Stomach (tissue), 9 donors: ENCODE data around the gene DIPK1B. TPM values are rescaled to one million over a fixed set of nuclear protein-coding genes. Genes with fewer than 3 reads are reported as not detected.
A peak's percentile ranks its signal among the peaks of the same experiment; 100 is the strongest.

ENCODE experiments used
- DNase-seq, 2 donors: peaks; one replicate each; pipeline versions ENCODE4 v3.0.0 to v3.0.0-alpha.2; 2013 to 2019
- H3K27ac ChIP-seq, 5 donors: fragments of 200-600 bp in 4 of 5; sonication (generic) in 4 of 5; one replicate each; pipeline ENCODE4 v1.5.1; 2013 to 2019; ENCODE audit warnings: mild to moderate bottlenecking in 1 of 5, moderate library complexity in 1 of 5
- H3K27me3 ChIP-seq, 3 donors: fragments of 200-600 bp; sonication (generic); one replicate each; pipeline ENCODE4 v1.5.1; 2017 to 2019; ENCODE audit warnings: mixed run types in 1 of 3
- H3K36me3 ChIP-seq, 4 donors: fragments of 200-600 bp; sonication (generic); 1 replicate in 3 of 4; 2 replicates in 1 of 4; pipeline ENCODE4 v1.5.1; 2016 to 2019
- H3K4me1 ChIP-seq, 4 donors: fragments of 200-600 bp; sonication (generic); one replicate each; pipeline ENCODE4 v1.5.1; 2016 to 2019
- H3K4me3 ChIP-seq, 4 donors: fragments of 200-600 bp; sonication (generic) in 3 of 4; one replicate each; pipeline ENCODE4 v1.5.1; 2016 to 2019; ENCODE audit warnings: mild to moderate bottlenecking in 1 of 4
- H3K9me3 ChIP-seq, 4 donors: fragments of 200-600 bp; sonication (generic); one replicate each; pipeline ENCODE4 v1.5.1; 2016 to 2019
- EP300 ChIP-seq: sonication (generic); formaldehyde crosslinking; IDR thresholded peaks from one replicate; pipeline ENCODE4 v1.6.1; 2017; ENCODE audit warnings: antibody characterized with exemption
- POLR2A ChIP-seq, 4 donors: fragments of 450-650 bp; IDR thresholded peaks; one replicate each; pipeline ENCODE4 v1.6.1; 2016; ENCODE audit warnings: antibody characterized with exemption in 4 of 4, control low read depth in 2 of 4, mild to moderate bottlenecking in 1 of 4, moderate library complexity in 1 of 4
- POLR2AphosphoS5 ChIP-seq, 3 donors: sonication (generic); formaldehyde crosslinking; IDR thresholded peaks; one replicate each; pipeline ENCODE4 v1.6.1; 2016; ENCODE audit warnings: antibody characterized with exemption in 3 of 3
- WGBS, 5 donors: extraction: QIAGEN DNeasy Blood & Tissue Kit in 3 of 5; methylation state at CpG; one replicate each; pipeline versions ENCODE4 v1.1.5 to v1.1.7; 2013 to 2018; 5-methylcytosine and 5-hydroxymethylcytosine counted together
- intact Hi-C: fragments of 100-400 bp; cut with DNase I; formaldehyde crosslinking; loops from one replicate; pipeline ENCODE4 v1.15.1; 2023; ENCODE audit warnings: low total_unique reads
- polyA plus RNA-seq, 3 donors: library from polyadenylated mRNA; stranded (reverse); fragments of 200-250 nt; gene quantifications; one replicate each; pipeline ENCODE4 v1.2.3, GENCODE V29; 2013
- total RNA-seq, 5 donors: library from RNA; depleted of rRNA; stranded (reverse); fragments of >200 nt; gene quantifications; one replicate each; pipeline versions ENCODE4 v1.1.0 to v1.2.3, GENCODE V29; 2014 to 2016
- TF ChIP-seq, protein P1 (sequence below), 7 experiments: fragments of 450-650 bp in 4 of 7; fragments of 200-600 bp in 3 of 7; sonication (generic) in 3 of 7; IDR thresholded peaks; one replicate each; pipeline ENCODE4 v1.5.1; 2016 to 2019; ENCODE audit warnings: antibody characterized with exemption in 7 of 7, control low read depth in 2 of 7, mild to moderate bottlenecking in 1 of 7
- donor health status: healthy with polysubstance abuse.
- donor health status: Bipolar disorder and iron deficiency.
- donor health status: healthy.

The DIPK1B gene
- total and polyA plus RNA-seq, 8 donors = 0.45 to 10.4 (median 4.0) TPM; not detected in 1

DNA sequence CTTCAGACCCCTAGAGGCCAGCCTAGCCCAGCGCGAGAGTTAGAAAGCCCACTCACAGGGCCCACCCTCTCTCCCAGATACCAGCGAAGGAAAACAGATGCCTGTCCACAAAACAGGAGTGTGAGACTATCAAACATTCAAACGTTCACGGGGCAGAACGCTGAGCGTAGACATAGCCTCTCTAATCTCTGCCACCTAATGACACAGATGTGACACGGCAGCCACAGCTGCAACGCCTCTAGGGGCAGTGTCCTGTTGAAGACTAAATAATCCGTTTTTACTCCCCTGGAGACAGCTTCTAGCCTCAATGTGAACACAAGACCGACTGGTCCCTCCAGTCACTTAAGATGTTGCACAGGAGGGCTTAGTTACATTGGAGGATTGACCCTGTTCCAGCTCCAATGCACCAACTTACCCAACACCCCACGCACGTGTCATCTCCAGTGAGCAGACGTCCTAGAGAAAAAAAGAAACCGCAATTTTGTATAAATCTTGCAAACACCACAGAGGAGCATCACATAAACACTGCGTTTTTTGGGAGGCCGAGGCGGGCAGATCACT, 14.3 kb downstream of the DIPK1B start:
- TF ChIP-seq POLR2AphosphoS5 (IDR thresholded peaks at IDR 0.05) (peak in 1 of 3 donors; percentile 32), POLR2A (IDR thresholded peaks at IDR 0.05) (no peak), EP300 (no peak)
- TF ChIP-seq, protein P1, sequence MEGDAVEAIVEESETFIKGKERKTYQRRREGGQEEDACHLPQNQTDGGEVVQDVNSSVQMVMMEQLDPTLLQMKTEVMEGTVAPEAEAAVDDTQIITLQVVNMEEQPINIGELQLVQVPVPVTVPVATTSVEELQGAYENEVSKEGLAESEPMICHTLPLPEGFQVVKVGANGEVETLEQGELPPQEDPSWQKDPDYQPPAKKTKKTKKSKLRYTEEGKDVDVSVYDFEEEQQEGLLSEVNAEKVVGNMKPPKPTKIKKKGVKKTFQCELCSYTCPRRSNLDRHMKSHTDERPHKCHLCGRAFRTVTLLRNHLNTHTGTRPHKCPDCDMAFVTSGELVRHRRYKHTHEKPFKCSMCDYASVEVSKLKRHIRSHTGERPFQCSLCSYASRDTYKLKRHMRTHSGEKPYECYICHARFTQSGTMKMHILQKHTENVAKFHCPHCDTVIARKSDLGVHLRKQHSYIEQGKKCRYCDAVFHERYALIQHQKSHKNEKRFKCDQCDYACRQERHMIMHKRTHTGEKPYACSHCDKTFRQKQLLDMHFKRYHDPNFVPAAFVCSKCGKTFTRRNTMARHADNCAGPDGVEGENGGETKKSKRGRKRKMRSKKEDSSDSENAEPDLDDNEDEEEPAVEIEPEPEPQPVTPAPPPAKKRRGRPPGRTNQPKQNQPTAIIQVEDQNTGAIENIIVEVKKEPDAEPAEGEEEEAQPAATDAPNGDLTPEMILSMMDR (IDR thresholded peaks at IDR 0.05) = peak in 1 of 7 experiments; percentile 22
- Histone ChIP-seq H3K4me3 (peak overlapping the region; percentile 74 to 83 (median 76)), H3K9me3 (no peaks in the 10 kb centered on the region), H3K36me3 (peaks cover 37 to 51% (median 50%) of the 10 kb centered on the region in 4 donors), H3K4me1 (peaks cover 30 to 65% (median 55%) of the 10 kb centered on the region in 4 donors), H3K27me3 (no peaks in the 10 kb centered on the region), H3K27ac (peak overlapping the region in 3 of 5 donors; percentile 76 to 85 (median 79))
- intact Hi-C loops = no loop called here
- peak in 1 of 2 donors; percentile 71 for DNase-seq
- WGBS, 5 donors = 18 to 27% (median 20%) methylated on average over 17 to 18 of the region's 18 CpGs

DNA sequence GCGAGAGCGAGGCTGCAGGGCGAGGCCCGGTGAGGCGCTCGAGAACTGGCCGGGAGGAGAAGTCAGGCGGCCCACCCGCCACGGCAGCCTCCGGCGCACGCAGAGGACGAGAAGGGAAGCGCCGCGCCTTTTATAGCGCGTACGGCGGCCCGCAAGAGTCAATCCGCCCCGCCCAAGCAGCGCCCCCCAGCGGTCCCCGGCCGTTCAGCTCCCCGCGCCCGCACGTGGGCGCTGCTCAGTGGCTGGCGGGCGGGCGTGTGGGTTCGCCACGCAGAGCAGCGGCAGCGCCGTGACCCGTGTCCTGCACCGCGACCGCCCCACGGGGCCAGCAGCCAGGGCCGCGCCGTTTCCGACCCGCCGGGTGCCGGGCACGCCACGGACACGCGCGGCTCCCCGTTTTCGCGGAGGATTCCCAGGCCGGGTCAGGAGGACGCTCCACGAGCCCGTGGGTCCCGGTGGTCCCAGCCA, 15.7 kb downstream of the DIPK1B start:
- H3K27me3 ChIP-seq = no peaks in the 10 kb centered on the region
- no peaks in the 10 kb centered on the region for H3K9me3 ChIP-seq
- H3K4me3 ChIP-seq = peak overlapping the region; percentile 74 to 83 (median 76)
- H3K27ac ChIP-seq = peak overlapping the region; percentile 69 to 85 (median 79)
- H3K4me1 ChIP-seq = peaks cover 29 to 55% (median 45%) of the 10 kb centered on the region in 4 donors
- intact Hi-C loops = no loop called here
- H3K36me3 ChIP-seq = peaks cover 31 to 37% (median 36%) of the 10 kb centered on the region in 4 donors
- peak; percentile 92 to 96 for DNase-seq
- TF ChIP-seq POLR2AphosphoS5 (IDR thresholded peaks at IDR 0.05) = peak; percentile 94 to 100 (median 100)
- peak in 2 of 4 donors; percentile 57 to 93 for TF ChIP-seq POLR2A (IDR thresholded peaks at IDR 0.05)
- no peak for TF ChIP-seq EP300
- TF ChIP-seq, protein P1 (IDR thresholded peaks at IDR 0.05) = peak in 6 of 7 experiments; percentile 40 to 98 (median 87)
- WGBS, 5 donors = 0 to 4% (median 1%) methylated on average over 13 to 66 of the region's 66 CpGs

DNA sequence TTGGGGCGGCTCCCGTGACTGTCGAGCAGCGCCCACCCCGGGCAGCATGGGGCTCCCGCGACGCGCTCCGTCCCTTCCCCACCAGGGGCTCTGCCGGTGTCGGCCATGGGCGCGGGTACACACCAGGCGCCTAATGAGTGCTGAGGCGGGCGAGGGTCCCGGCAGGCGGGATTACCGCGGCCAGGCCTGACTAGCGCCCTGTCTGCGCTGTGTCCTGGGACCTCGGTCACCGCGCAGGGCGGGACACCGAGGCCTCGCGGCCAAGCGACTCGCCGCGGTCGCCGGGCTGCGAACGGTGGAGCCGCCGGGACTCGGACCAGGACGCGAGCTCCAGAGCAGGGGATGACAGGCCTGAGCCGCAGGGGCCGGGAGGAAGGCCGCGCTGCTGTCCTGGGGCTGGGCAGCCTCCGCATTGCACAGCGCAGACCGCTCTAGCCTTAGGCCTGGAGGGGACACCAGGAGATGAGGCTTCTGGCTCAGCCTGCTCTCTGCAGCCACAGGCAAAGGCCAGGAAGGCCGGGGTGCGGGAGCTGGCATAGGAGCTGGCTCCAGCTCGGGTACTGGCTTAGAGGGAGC, 16.3 kb downstream of the DIPK1B start:
- Histone ChIP-seq H3K36me3 (peaks cover 26 to 31% (median 30%) of the 10 kb centered on the region in 4 donors), H3K27ac (peak overlapping the region in 4 of 5 donors; percentile 69 to 85 (median 78)), H3K27me3 (no peaks in the 10 kb centered on the region), H3K4me1 (peaks cover 29 to 50% (median 42%) of the 10 kb centered on the region in 4 donors), H3K9me3 (no peaks in the 10 kb centered on the region), H3K4me3 (peak overlapping the region; percentile 74 to 83 (median 76))
- TF ChIP-seq, protein P1 (IDR thresholded peaks at IDR 0.05) = no peak
- TF ChIP-seq POLR2A (IDR thresholded peaks at IDR 0.05) = no peak
- TF ChIP-seq EP300 = no peak
- no peak for TF ChIP-seq POLR2AphosphoS5 (IDR thresholded peaks at IDR 0.05)
- DNase-seq = peak in 1 of 2 donors; percentile 65
- 0 to 6% (median 4%) methylated on average over 24 to 53 of the region's 53 CpGs for WGBS, 5 donors
- intact Hi-C loops = no loop called here

DNA sequence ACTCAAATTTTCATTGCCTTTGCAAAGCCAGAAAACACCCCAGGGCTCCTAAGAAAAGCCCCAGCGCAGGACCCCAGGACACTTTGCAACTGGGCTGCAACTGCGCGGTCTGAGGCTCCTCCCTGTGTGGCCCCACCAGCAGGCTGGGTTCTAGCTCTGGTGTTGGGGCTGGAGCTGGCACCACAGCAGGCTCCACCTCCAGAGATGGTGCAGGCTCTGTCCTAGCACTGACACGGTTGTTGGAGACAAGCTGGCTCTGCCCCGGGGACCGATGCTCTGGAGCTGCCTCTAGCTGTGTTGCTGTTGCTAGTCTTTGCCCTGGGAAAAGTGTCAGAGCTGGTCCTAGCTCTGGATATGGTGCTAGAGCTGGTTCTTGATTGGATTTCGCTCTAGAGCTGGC, 16.8 kb downstream of the DIPK1B start:
- TF ChIP-seq EP300 = no peak
- no peak for DNase-seq
- intact Hi-C loops = no loop called here
- Histone ChIP-seq H3K27me3 (no peaks in the 10 kb centered on the region), H3K4me1 (peaks cover 29 to 45% (median 41%) of the 10 kb centered on the region in 4 donors), H3K36me3 (peaks cover 21 to 26% (median 25%) of the 10 kb centered on the region in 4 donors), H3K27ac (peak overlapping the region in 1 of 5 donors; percentile 85), H3K4me3 (peak overlapping the region; percentile 74 to 83 (median 76)), H3K9me3 (no peaks in the 10 kb centered on the region)
- 80 to 90% (median 87%) methylated on average over 3 to 7 of the region's 7 CpGs for WGBS, 5 donors
